ENCODE data around the gene MTOR.

MTOR gene

GRCh38 chr1:11157867-11158266, 104.5 kb downstream of the MTOR start:
- peak; percentile 55 for DNase-seq (ENCODE audit: low read depth)
- TF ChIP-seq CTCF (IDR thresholded peaks at IDR 0.05; ENCODE audit: low read length, missing control alignments), result no peak
- H3K4me3 ChIP-seq (replicated peaks; ENCODE audit: low read depth, low read length), result no peak overlapping the region

GRCh38 chr1:11157394-11157793, 105.0 kb downstream of the MTOR start:
- H3K4me3 ChIP-seq (replicated peaks; ENCODE audit: low read depth, low read length), result no peak overlapping the region
- peak; percentile 54 for DNase-seq (ENCODE audit: low read depth)
- TF ChIP-seq CTCF (IDR thresholded peaks at IDR 0.05; ENCODE audit: low read length, missing control alignments), result no peak

- DNase-seq (ENCODE audit: low read depth), result no peak
- no peak overlapping the region for H3K4me3 ChIP-seq (replicated peaks; ENCODE audit: low read depth, low read length)
- TF ChIP-seq CTCF (IDR thresholded peaks at IDR 0.05; ENCODE audit: low read length, missing control alignments), result no peak
Measured at GRCh38 chr1:11156963-11157362, 105.4 kb downstream of the MTOR start.

- no peak for DNase-seq (ENCODE audit: low read depth)
- no peak for TF ChIP-seq CTCF (IDR thresholded peaks at IDR 0.05; ENCODE audit: low read length, missing control alignments)
- no peak overlapping the region for H3K4me3 ChIP-seq (replicated peaks; ENCODE audit: low read depth, low read length)
Measured at GRCh38 chr1:11156441-11156840, 105.9 kb downstream of the MTOR start.

- TF ChIP-seq CTCF (IDR thresholded peaks at IDR 0.05; ENCODE audit: low read length, missing control alignments), result no peak
- no peak overlapping the region for H3K4me3 ChIP-seq (replicated peaks; ENCODE audit: low read depth, low read length)
- no peak for DNase-seq (ENCODE audit: low read depth)
Measured at GRCh38 chr1:11153184-11153583, 109.2 kb downstream of the MTOR start.

- no peak overlapping the region for H3K4me3 ChIP-seq (replicated peaks; ENCODE audit: low read depth, low read length)
- TF ChIP-seq CTCF (IDR thresholded peaks at IDR 0.05; ENCODE audit: low read length, missing control alignments), result no peak
- DNase-seq (ENCODE audit: low read depth), result no peak
Measured at GRCh38 chr1:11152755-11153154, 109.6 kb downstream of the MTOR start.

GRCh38 chr1:11151826-11152612, 110.3 kb downstream of the MTOR start:
- H3K4me3 ChIP-seq (replicated peaks; ENCODE audit: low read depth, low read length), result no peak overlapping the region
- no peak for DNase-seq (ENCODE audit: low read depth)
- no peak for TF ChIP-seq CTCF (IDR thresholded peaks at IDR 0.05; ENCODE audit: low read length, missing control alignments)
